CD4-positive, alpha-beta memory T cell (primary cell): Measurements from ENCODE around the gene PAK1. TPM values are rescaled to one million over a fixed set of nuclear protein-coding genes. Genes with fewer than 3 reads are reported as not detected.

Experiments
- CTCF ChIA-PET: fragments of 350-600 bp; sonication (Branson Sonifier 250); formaldehyde crosslinking; loops from one replicate; lab custom pipeline; 2021; ENCODE audit warnings: inconsistent platforms; ENCODE audit not compliant: partially characterized antibody; lab: Charles Lee
- POLR2A ChIA-PET: fragments of 350-600 bp; sonication (Branson Sonifier 250); formaldehyde crosslinking; loops from one replicate; lab custom pipeline; 2021; ENCODE audit not compliant: partially characterized antibody; lab: Charles Lee
- DNase-seq, 5 donors: peaks; one replicate each; pipeline versions ENCODE4 v3.0.0 to v3.0.0-alpha.2; 2020 to 2022; ENCODE audit warnings: mixed read lengths in 1 of 5
- H3K27ac ChIP-seq: one replicate; pipeline ENCODE4 v1.7.0; 2013; ENCODE audit warnings: low read depth, low read length
- H3K27me3 ChIP-seq: 2 replicates; pipeline ENCODE4 v1.7.0; 2013; ENCODE audit warnings: mild to moderate bottlenecking, low read length, moderate library complexity; ENCODE audit not compliant: insufficient read depth
- H3K36me3 ChIP-seq: 2 replicates; pipeline ENCODE4 v1.7.0; 2013; ENCODE audit warnings: mild to moderate bottlenecking, low read length, moderate library complexity; ENCODE audit not compliant: insufficient read depth
- H3K4me1 ChIP-seq: 2 replicates; pipeline ENCODE4 v1.7.0; 2013; ENCODE audit warnings: mild to moderate bottlenecking, low read length, moderate library complexity; ENCODE audit not compliant: insufficient read depth
- H3K4me3 ChIP-seq, 2 donors: one replicate each; pipeline ENCODE4 v1.7.0; 2013; ENCODE audit warnings: low read length in 2 of 2, mild to moderate bottlenecking in 1 of 2
- H3K9me3 ChIP-seq, 2 donors: one replicate each; pipeline ENCODE4 v1.7.0; 2013; ENCODE audit warnings: low read length in 2 of 2, control low read depth in 1 of 2; ENCODE audit not compliant: control insufficient read depth in 1 of 2
- H3K27ac Mint-ChIP-seq, 7 donors: one replicate each; pipeline ENCODE4 v1.8.0; 2020 to 2021; ENCODE audit warnings: mixed read lengths in 7 of 7, mild to moderate bottlenecking in 6 of 7, inconsistent platforms in 3 of 7, moderate library complexity in 3 of 7
- H3K27me3 Mint-ChIP-seq, 2 donors: one replicate each; pipeline ENCODE4 v1.8.0; 2020 to 2021; ENCODE audit warnings: mixed read lengths in 2 of 2
- H3K36me3 Mint-ChIP-seq, 2 donors: one replicate each; pipeline ENCODE4 v1.8.0; 2020 to 2021; ENCODE audit warnings: mixed read lengths in 2 of 2, inconsistent platforms in 1 of 2, mild to moderate bottlenecking in 1 of 2
- H3K4me1 Mint-ChIP-seq, 4 donors: one replicate each; pipeline ENCODE4 v1.8.0; 2020 to 2021; ENCODE audit warnings: mixed read lengths in 4 of 4, mild to moderate bottlenecking in 1 of 4
- H3K4me3 Mint-ChIP-seq, 8 donors: one replicate each; pipeline ENCODE4 v1.8.0; 2020 to 2021; ENCODE audit warnings: mixed read lengths in 8 of 8, mild to moderate bottlenecking in 7 of 8, moderate library complexity in 6 of 8, inconsistent platforms in 3 of 8
- H3K9me3 Mint-ChIP-seq, 8 donors: one replicate each; pipeline ENCODE4 v1.8.0; 2020 to 2021; ENCODE audit warnings: mixed read lengths in 8 of 8, mild to moderate bottlenecking in 5 of 8, inconsistent platforms in 3 of 8, moderate library complexity in 1 of 8
- intact Hi-C: fragments of 100-400 bp; cut with micrococcal nuclease; formaldehyde crosslinking; loops from one replicate; pipeline ENCODE4 v1.15.1; 2023
- polyA plus RNA-seq, 2 donors: library from polyadenylated mRNA; unstranded; fragments of 300-500 nt; fragmentation: Illumina TruSeq; gene quantifications; one replicate each; pipeline ENCODE4 v1.2.3, GENCODE V29; 2021
- total RNA-seq, 2 experiments: library from RNA; stranded (reverse); gene quantifications; one replicate each; pipeline ENCODE4 v1.2.3, GENCODE V29; 2021

PAK1 gene
- total RNA-seq = 10 to 100 TPM in 1 of 2 experiments, 1 to 10 TPM in 1; 9.8 to 10.4 TPM
- 1 to 10 TPM; 9.3 to 9.5 TPM for polyA plus RNA-seq

- Mint-ChIP-seq H3K27ac (peak within 1 kb of the TSS; percentile 96 to 100 (median 99)), H3K36me3 (peaks cover 0 to 4% of the 10 kb centered on the region in 2 donors), H3K9me3 (peaks cover 0 to 5% (median 0%) of the 10 kb centered on the region in 8 donors), H3K4me3 (peak within 1 kb of the TSS; percentile 87 to 97 (median 92)), H3K27me3 (peaks cover 3 to 11% of the 10 kb centered on the region in 2 donors), H3K4me1 (peaks cover 7 to 14% (median 12%) of the 10 kb centered on the region in 4 donors)
- POLR2A ChIA-PET = interaction anchor here (1.0 kb wide), 1 partner anchor 62 kb away, joined by 4 read pairs; no protein-coding TSS in a partner anchor
- DNase-seq = peak; percentile 87 to 96 (median 89)
- intact Hi-C loops = loop anchor here (2.0 to 10.0 kb wide), 4 partner anchors 63 to 521 kb away; partner anchors contain the start of genes CAPN5 and INTS4
- H3K27me3 ChIP-seq = no peaks in the 10 kb centered on the region
- peak within 1 kb of the TSS; percentile 42 to 49 for H3K4me3 ChIP-seq
- no peaks in the 10 kb centered on the region for H3K36me3 ChIP-seq
- no peaks in the 10 kb centered on the region for H3K9me3 ChIP-seq
- H3K27ac ChIP-seq = peak within 1 kb of the TSS; percentile 49
- peaks cover 11% of the 10 kb centered on the region for H3K4me1 ChIP-seq
- CTCF ChIA-PET = interaction anchor here (1.1 kb wide), 1 partner anchor 62 kb away, joined by 3 read pairs; no protein-coding TSS in a partner anchor
Observed at GRCh38 chr11:77473801-77474683, at the start of gene PAK1. TSS of gene PAK1 (minus strand) at chr11:77474094. CDS start at chr11:77392520, 81,574 bp downstream.

GRCh38 chr11:77522215-77522614 lies 48.3 kb upstream of the PAK1 start:
- ChIA-PET CTCF (no interaction called here), POLR2A (no interaction called here)
- Mint-ChIP-seq H3K4me3 (no peak overlapping the region), H3K27ac (no peak overlapping the region), H3K9me3 (no peaks in the 10 kb centered on the region), H3K4me1 (no peaks in the 10 kb centered on the region), H3K36me3 (no peaks in the 10 kb centered on the region), H3K27me3 (peaks cover 0 to 2% of the 10 kb centered on the region in 2 donors)
- H3K27ac ChIP-seq = no peak overlapping the region
- DNase-seq = no peak
- no peak overlapping the region for H3K4me3 ChIP-seq
- H3K27me3 ChIP-seq = no peaks in the 10 kb centered on the region
- no peaks in the 10 kb centered on the region for H3K9me3 ChIP-seq
- H3K36me3 ChIP-seq = no peaks in the 10 kb centered on the region
- intact Hi-C loops = no loop called here
- H3K4me1 ChIP-seq = no peaks in the 10 kb centered on the region

- DNase-seq = no peak
- H3K27me3 ChIP-seq = no peaks in the 10 kb centered on the region
- Mint-ChIP-seq H3K4me3 (no peak overlapping the region), H3K27ac (no peak overlapping the region), H3K4me1 (no peaks in the 10 kb centered on the region), H3K9me3 (no peaks in the 10 kb centered on the region), H3K36me3 (no peaks in the 10 kb centered on the region), H3K27me3 (peaks cover 0 to 5% of the 10 kb centered on the region in 2 donors)
- H3K4me3 ChIP-seq = no peak overlapping the region
- intact Hi-C loops = no loop called here
- H3K27ac ChIP-seq = no peak overlapping the region
- CTCF ChIA-PET = no interaction called here
- no peaks in the 10 kb centered on the region for H3K9me3 ChIP-seq
- POLR2A ChIA-PET = no interaction called here
- no peaks in the 10 kb centered on the region for H3K4me1 ChIP-seq
- H3K36me3 ChIP-seq = no peaks in the 10 kb centered on the region
Observed at GRCh38 chr11:77519847-77520246, 46.0 kb upstream of the PAK1 start.

GRCh38 chr11:77518471-77518870 lies 44.6 kb upstream of the PAK1 start:
- H3K4me1 Mint-ChIP-seq = no peaks in the 10 kb centered on the region
- Histone ChIP-seq H3K4me3 (no peak overlapping the region), H3K4me1 (no peaks in the 10 kb centered on the region), H3K36me3 (no peaks in the 10 kb centered on the region), H3K27ac (no peak overlapping the region), H3K9me3 (no peaks in the 10 kb centered on the region), H3K27me3 (no peaks in the 10 kb centered on the region)
- no peak overlapping the region for H3K27ac Mint-ChIP-seq
- ChIA-PET CTCF (no interaction called here), POLR2A (no interaction called here)
- H3K36me3 Mint-ChIP-seq = no peaks in the 10 kb centered on the region
- no peak overlapping the region for H3K4me3 Mint-ChIP-seq
- H3K27me3 Mint-ChIP-seq = peaks cover 0 to 10% of the 10 kb centered on the region in 2 donors
- DNase-seq = no peak
- intact Hi-C loops = no loop called here
- no peaks in the 10 kb centered on the region for H3K9me3 Mint-ChIP-seq

- Histone ChIP-seq H3K9me3 (no peaks in the 10 kb centered on the region), H3K27me3 (no peaks in the 10 kb centered on the region), H3K4me3 (no peak overlapping the region), H3K36me3 (no peaks in the 10 kb centered on the region), H3K4me1 (no peaks in the 10 kb centered on the region), H3K27ac (no peak overlapping the region)
- ChIA-PET POLR2A (no interaction called here), CTCF (no interaction called here)
- Mint-ChIP-seq H3K27ac (no peak overlapping the region), H3K4me3 (no peak overlapping the region), H3K4me1 (no peaks in the 10 kb centered on the region), H3K36me3 (no peaks in the 10 kb centered on the region), H3K27me3 (peaks cover 0 to 10% of the 10 kb centered on the region in 2 donors), H3K9me3 (no peaks in the 10 kb centered on the region)
- intact Hi-C loops = no loop called here
- no peak for DNase-seq
Observed at GRCh38 chr11:77517753-77518152, 43.9 kb upstream of the PAK1 start.

- no peak overlapping the region for H3K27ac Mint-ChIP-seq
- H3K4me3 ChIP-seq = no peak overlapping the region
- no peaks in the 10 kb centered on the region for H3K27me3 ChIP-seq
- H3K4me1 Mint-ChIP-seq = no peaks in the 10 kb centered on the region
- no peaks in the 10 kb centered on the region for H3K4me1 ChIP-seq
- H3K4me3 Mint-ChIP-seq = no peak overlapping the region
- intact Hi-C loops = no loop called here
- H3K36me3 Mint-ChIP-seq = no peaks in the 10 kb centered on the region
- H3K27ac ChIP-seq = no peak overlapping the region
- H3K36me3 ChIP-seq = no peaks in the 10 kb centered on the region
- ChIA-PET POLR2A (no interaction called here), CTCF (no interaction called here)
- no peaks in the 10 kb centered on the region for H3K9me3 Mint-ChIP-seq
- no peak for DNase-seq
- no peaks in the 10 kb centered on the region for H3K9me3 ChIP-seq
- H3K27me3 Mint-ChIP-seq = peaks cover 0 to 12% of the 10 kb centered on the region in 2 donors
Observed at GRCh38 chr11:77517226-77517625, 43.3 kb upstream of the PAK1 start.

- Mint-ChIP-seq H3K4me3 (no peak overlapping the region), H3K27me3 (peaks cover 5 to 13% of the 10 kb centered on the region in 2 donors), H3K4me1 (no peaks in the 10 kb centered on the region), H3K36me3 (no peaks in the 10 kb centered on the region), H3K27ac (no peak overlapping the region), H3K9me3 (no peaks in the 10 kb centered on the region)
- Histone ChIP-seq H3K9me3 (no peaks in the 10 kb centered on the region), H3K36me3 (no peaks in the 10 kb centered on the region), H3K27me3 (no peaks in the 10 kb centered on the region), H3K4me3 (no peak overlapping the region), H3K27ac (no peak overlapping the region), H3K4me1 (no peaks in the 10 kb centered on the region)
- POLR2A ChIA-PET = no interaction called here
- CTCF ChIA-PET = no interaction called here
- no peak for DNase-seq
- intact Hi-C loops = no loop called here
Observed at GRCh38 chr11:77515483-77515882, 41.6 kb upstream of the PAK1 start.
